GM13977 (cell line): ENCODE data around the gene OR51B4.

Experiments
- DNase-seq: peaks from one replicate; pipeline ENCODE4 v3.0.0; 2012; ENCODE audit warnings: low spot score
- CTCF ChIP-seq: IDR thresholded peaks from 2 replicates; pipeline ENCODE4 v1.5.1; 2012; ENCODE audit warnings: mild to moderate bottlenecking, control low read depth; ENCODE audit not compliant: insufficient read depth; ENCODE audit errors: extremely low read depth, missing control alignments
- in situ Hi-C: fragments of 300-500 bp; cut with MboI; formaldehyde crosslinking; loops from one replicate; pipeline ENCODE4 v1.12.0; 2022; ENCODE audit warnings: low sequenced_read_pairs, low pct_unique_long_range_greater_than_20kb, mixed read lengths, inconsistent platforms; ENCODE audit not compliant: unreplicated experiment

Gene OR51B4

GRCh38 chr11:5275369-5276110 lies 26.2 kb downstream of the OR51B4 start:
- DNase-seq: no peak
- no peak for TF ChIP-seq CTCF
- in situ Hi-C loops: no loop called here

- in situ Hi-C loops: no loop called here
- TF ChIP-seq CTCF: no peak
- no peak for DNase-seq
Measured at GRCh38 chr11:5274395-5274794, 27.4 kb downstream of the OR51B4 start.

DNA sequence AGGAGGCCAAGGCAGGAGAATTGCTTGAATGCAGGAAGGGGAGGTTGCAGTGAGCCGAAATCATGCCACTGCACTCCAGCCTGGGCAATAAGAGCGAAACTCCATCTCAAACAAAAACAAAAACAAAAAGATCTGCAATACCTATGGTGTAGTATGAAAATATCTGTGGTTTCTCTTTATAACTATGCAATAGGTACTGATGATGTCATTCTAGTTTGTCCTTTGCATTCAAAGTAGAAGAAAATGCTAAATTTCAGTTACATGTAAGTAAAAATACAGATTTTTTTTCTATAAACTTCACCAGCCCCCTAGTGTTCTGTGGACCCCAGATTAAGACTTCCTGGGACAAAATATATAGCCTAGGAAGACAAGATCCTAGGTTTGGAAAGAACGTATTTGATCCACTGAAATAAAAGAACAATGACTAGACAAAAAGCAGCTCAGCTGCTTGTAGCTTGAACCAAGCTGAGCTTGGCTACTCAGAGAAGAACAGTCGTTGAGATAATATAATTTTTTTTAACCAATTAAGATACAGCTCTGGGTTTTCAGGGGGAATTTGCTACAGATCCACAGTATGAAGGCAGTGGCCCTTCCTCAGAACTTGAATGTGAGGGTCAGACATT lies 29.2 kb downstream of the OR51B4 start:
- TF ChIP-seq CTCF: no peak
- in situ Hi-C loops: no loop called here
- no peak for DNase-seq

- TF ChIP-seq CTCF: no peak
- DNase-seq: no peak
- in situ Hi-C loops: no loop called here
Measured at GRCh38 chr11:5269715-5270147, 32.0 kb downstream of the OR51B4 start, which contains the start of gene HBE1. Gene HBE1 (minus strand): TSS chr11:5269945. CDS start chr11:5269890, 55 bp downstream.

- no peak for DNase-seq
- TF ChIP-seq CTCF: no peak
Measured at GRCh38 chr11:5267033-5267563, 34.6 kb downstream of the OR51B4 start.

GRCh38 chr11:5266609-5267008 lies 35.1 kb downstream of the OR51B4 start:
- in situ Hi-C loops: no loop called here
- TF ChIP-seq CTCF: no peak

More at GRCh38 chr11:5267033-5267563, 34.6 kb downstream of the OR51B4 start:
- in situ Hi-C loops: no loop called here

More at GRCh38 chr11:5266609-5267008, 35.1 kb downstream of the OR51B4 start:
- no peak for DNase-seq
